NOMO-1 treated with DMSO at 0.1 percent for 48 hours (cell line): Measurements from ENCODE around the gene PCDH9.

Source experiments
- DNase-seq: peaks from one replicate; lab custom pipeline; 2025; ENCODE audit not compliant: unreplicated experiment; lab: John Stamatoyannopoulos, UW

The PCDH9 gene

DNA sequence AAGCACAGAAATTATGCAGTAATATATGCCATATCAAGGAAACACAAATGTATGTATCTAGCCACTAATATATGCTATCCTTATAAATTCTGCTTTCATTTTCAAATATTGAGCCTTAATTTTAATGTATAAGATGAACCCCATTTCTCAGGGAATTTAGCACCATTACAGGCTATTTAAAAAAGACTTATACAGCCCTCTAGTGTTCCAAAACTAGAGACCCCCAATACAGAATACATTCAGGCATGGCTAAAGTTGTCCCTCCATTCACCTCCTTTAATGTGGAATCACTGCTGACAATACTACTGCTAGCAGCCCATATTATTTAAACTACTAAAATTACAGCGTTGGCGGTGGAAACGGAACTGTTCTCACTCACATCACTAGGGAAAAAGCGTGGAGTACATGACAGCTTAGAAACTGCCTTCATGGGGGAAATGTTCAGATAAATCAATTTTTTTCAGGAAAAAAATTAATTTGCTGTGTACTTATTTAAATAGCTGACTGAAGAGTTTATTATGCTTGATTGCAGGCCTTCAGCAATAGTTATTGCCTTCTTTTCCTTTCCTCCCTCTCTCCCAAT, 541.0 kb downstream of the PCDH9 start:
- DNase-seq, result no peak

DNA sequence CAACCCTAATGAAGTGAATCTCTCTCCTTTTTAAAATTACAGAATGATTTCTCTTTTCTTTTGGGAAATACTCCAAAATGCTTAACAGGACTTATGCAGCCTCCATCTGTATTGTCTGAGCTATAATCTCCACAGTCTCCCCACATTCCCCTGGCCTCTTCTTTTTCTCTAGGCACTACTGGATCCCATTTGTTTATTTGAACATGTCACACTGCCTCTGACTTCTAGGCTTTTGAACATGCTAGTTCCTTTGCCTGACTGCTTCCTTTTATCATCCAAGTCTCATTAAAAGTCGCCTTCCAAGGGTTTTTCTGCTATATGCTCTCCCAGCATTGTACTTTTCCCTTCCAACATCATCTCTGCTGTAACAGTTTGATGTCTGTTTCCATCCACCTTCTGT, 548.7 kb downstream of the PCDH9 start:
- DNase-seq, result no peak

DNA sequence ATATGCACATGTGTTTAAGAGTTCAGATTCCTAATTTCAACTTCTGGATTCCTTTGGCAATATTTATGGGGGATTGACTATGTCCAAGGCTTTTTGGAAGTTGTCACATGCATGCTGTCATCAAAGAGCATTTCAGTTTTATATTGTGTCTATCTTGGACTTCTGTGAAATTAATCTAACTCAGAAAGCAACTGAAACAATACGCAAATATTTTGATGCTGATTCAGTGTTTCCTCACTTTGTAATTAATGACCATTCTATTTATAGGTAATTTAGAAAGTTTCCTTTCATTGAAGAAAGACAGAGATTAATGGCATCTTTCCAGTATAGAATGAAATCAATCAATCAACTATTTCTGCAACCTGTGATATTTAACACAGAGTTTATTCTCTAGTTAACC, 550.1 kb downstream of the PCDH9 start:
- DNase-seq, result no peak

DNA sequence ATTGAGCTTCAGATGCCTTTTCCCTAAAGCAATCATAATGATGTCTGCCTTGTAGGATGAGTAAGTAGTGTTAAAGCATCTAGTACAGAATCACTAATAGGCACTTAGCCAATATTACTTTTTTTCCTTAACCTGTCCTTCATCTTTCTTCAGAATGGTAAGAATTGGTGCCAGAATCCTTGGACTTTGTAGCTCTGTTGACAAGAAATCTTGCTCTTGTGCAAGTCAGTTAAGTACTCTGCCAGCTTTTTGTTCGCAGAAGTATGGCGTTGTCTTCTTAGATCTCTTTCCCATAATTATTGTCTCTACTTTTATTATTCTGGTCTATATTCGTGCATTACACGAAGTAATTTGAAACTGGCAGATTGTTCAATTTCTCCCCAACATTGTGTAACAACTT, 554.5 kb downstream of the PCDH9 start:
- DNase-seq, result no peak

DNA sequence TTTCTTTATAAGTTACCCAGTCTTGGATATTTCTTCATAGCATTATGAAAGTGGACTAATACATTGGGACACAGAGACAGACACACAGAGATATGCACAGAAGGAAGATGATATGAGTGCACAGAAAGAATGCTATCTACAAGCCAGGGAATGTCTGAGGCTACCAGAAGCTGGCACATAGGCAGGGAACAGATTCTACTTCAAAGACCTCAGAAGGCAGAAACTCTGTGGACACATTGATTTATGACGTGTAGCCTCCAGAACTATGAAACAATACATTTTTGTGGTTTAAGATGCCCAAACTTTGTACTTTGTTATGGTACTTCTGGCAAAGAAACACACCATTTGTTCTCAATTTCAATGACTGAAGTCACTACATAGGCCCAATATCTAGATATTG, 556.7 kb downstream of the PCDH9 start:
- no peak for DNase-seq

DNA sequence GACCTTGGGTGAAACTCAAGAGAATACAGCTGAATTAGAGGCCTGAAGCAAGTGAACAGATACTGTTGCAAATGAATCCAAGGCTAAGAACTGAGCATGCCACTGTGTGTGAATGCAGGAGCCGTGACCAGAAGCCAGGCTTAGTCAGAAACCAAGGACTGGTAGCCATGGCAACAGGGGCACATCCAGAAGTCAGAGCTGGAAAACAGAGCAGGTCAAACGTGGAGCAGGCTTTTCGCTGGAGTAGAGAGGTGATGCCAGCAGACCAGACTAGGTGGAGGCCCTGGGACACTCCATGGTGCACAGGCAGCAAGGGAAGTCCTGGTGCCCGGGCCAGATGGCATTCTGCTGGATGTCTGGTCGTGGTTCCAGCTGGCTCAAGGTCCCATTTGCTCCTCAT, 564.1 kb downstream of the PCDH9 start:
- no peak for DNase-seq

DNA sequence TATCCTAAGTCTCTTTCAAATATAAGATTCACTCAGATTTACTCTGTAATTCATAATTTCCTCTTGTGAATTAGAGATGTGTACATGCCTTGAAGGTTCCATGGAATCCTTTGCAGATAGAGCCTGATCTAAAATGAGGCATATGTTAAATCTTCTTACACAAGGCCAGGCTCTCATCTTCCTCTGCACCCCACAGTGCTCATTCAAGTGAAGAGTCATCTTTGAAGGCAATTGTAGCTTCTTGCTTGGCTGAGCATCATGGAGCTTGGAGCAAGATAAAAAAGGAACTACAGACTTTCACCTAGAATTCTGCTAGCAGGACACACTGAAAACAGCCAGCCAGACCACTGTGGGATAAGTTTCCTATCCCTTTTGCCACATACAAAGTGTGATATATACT, 566.4 kb downstream of the PCDH9 start:
- DNase-seq, result no peak

DNA sequence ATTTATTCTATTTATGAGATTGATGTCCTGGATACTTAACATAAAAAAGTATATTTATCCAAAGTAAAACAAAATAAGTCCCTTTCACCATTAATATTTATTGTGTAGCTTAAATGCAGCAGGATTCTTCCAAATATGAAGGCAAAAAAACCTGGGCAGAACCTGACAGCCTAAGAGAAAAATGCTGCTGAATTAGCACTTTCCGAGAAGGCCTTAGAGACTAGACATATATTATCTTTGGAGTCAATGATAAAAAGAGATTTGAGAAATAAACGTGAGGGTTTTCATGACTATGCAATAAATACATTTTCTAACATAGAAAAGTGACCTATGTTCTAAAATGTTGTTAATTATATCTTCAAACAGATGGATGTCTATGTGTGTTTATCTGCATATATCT, 566.9 kb downstream of the PCDH9 start:
- no peak for DNase-seq

DNA sequence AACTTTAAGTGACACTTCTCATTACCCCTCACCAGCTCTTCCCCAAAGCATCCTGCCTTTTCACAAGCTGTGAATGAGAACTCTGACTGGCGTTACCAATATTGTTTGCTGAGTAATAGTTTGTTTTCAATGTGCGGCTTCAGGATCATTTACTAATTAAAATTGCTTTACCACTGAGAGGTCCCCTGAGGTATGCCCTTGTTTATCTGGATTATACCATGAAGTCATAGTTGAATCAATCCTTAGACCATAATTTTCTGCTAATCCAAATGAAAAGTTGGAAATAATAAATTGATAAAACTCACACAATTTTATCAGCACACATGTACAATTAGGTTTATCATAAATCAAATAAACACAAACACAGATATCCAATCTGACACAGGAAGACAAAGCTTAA, 568.8 kb downstream of the PCDH9 start:
- no peak for DNase-seq

DNA sequence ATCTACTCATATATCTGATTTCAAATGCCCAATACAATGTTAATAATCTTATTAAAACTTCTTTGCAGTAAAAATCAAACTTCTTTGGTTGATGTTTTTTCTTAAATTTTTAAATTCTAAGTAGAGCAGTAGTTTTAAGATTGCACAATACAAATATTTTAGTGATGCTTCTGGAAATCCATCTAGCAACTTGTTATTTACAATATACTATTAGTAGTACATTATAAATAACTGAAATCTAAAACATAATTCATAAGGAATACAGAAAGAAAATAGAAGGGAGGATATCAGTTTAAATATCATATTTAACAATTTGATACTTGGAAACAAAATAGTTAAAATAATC, 569.7 kb downstream of the PCDH9 start:
- DNase-seq, result no peak

DNA sequence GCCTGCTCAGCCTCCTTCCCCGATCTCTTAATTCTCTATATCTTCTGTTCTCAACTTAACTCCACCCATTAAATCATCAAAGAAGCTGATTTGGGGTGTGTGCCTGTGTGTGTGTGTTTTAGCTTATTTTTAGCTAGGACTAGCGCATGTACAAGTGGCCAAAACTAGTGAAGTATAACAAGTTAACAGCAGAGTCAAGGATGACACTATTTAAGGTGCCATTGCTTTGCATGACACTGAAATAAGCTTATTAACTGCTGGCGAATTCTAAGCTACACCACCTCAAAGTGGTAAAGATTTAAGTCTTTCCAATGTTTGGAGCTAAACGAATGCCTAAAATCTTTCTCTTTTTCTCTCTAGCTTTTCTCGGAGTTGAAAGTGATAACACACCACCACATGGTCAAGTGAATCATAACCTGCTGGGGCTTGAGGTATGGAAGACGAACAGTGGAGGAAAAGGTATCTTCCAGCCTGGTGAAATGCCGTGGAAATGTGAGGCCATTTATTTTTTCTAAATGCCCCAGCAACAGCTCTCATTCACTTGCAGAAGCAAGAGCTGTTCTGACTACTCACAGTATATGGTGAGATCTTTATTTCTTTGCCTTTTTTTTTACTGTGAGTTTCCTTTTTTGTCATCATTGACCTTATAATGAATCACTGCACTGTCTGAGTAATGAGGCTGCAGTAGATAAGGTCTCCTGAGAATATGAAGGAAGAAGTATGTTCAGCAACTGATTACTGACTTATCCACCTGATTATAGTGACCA, 570.3 kb downstream of the PCDH9 start:
- DNase-seq, result no peak

DNA sequence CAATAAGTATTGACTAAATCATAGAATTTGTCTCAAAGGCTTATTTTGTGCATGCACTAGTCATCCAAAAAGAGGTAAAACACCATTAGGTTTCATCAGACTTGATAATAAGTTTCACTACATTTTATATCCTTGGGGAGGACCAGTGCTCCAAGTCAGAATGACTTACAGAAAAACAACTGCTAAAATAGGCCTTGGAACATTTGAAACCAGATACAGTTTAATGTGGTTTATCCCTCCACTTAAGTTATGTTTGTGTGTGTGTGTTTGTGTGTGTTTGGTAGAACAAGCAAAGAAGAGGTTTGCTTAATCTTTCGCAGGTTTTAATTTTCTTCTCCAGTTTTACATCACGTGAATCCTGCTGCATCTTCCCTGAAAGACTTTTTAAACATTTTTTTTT, 570.9 kb downstream of the PCDH9 start:
- no peak for DNase-seq

DNA sequence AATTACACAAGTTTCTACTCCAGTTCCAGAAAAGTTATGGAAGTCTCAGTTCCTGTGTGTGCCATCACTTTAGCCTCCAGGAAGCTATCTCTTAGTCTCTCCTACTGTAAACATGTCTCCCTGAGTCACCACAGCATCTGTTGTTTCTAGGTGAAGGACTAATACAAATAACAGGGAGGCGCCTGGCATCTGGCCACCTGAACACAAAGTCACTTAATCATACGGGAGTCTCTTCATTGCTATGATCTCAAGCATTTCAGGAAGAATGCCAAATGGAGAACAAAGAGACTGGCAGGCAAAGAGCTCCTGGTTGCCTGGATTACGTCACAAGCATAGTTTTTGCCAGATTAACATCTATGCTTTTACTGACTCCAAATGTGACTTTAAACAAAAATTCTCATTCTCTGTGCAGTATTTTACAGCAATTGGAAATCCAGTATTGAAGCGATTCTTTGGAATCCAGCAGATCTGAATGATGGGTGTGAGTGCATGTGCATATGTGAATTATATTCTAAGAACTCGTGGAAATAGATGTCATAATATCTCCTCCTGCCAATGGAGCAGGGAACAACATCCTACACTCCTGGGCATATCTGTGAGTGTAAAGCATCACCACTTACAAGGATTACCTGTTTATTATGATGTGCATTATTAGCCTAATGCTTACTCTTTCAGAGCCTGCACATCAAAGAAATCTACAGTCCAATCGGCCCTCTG, 572.8 kb downstream of the PCDH9 start:
- DNase-seq, result no peak

DNA sequence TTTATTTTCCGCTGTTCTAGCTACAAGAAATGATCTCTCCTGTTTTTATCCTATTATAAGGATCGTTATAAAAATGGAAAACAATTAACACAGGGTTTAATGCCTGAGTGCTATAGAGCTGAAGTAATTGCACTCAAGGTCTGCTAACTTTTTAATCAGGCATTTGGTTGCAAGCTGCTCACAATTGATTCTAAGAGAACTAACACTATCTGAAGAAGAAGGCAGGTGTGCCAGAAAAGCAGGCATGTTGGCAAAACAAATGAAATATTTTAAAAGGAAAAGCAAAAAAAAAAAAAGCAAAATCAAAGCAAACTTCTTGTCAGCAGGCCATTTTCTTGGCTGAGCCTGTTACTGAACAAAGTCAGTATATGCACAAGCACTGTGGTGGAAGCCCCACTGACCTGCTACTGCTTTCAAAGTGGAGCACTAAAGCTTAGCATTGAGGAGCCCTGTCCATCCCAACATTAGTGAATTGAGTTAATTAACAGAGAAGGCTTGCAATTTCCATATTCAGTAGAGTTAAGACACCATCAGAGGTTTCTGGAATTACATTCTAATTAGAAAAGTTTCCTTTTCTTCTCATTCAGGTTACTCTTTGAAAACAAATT, 574.2 kb downstream of the PCDH9 start:
- DNase-seq, result no peak

DNA sequence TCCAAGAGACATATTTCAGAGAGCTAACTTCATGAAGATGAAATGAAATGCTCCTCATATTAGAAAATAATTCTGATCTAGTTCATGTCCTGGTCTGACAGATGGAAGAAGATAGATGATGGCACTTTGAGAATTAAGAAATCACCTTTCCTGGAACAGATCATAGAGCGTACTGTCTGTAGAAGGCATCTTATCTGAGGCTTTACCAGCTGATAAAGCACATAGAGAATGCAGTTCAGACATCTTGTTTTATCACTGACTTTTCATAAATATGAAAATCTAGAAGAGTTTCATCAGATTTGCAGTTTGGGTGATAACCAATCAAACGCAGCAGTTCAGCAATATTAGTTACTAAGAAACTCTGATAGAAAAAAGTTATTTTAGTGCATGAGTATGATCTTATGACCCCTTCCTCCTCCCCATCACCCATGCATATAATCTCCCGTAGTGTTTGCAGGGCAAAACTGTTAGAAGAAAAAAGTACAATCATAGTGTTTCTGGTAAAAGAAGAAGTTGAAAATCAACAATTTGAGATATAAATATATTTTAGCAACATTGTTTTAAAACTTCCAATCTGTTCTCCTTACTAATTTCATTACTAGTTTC, 585.2 kb downstream of the PCDH9 start:
- DNase-seq, result no peak

DNA sequence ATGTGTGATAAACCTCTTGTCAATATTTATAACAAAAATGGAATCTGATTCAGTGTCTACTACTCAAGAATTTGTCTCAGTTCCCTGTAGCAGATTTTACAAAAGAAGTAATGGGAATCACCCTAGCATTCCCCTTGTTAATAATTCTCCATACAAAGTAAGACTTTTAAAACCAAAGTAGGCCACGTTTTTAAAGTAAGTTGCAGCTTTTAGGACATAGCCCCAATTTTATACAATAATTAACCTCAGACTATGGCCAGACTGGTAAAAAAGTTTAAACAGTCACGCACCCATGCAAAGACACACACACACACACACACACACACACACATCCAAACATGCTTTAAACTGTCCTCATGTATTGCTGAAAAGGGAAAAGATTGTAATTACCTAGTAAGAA, 589.9 kb downstream of the PCDH9 start:
- DNase-seq, result no peak

DNA sequence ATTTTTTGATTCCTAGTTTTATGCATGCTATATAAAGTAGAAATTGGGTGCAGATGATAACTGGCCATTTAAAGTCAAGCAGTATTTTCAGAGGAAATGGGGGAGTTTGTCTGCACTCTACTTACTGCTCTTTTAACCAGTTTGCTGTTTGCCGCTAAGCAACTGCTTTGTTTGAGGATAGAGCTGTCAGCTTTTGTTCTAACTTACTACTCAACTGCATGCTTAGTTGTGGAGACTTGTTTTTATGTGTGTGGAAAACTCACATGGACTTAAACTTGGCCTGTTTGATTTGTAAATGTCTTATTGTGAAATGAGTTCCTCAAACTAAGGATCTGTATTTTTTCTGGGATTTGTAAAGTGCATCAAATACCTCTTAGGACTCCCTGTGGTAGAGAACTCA, 591.1 kb downstream of the PCDH9 start:
- DNase-seq, result no peak

DNA sequence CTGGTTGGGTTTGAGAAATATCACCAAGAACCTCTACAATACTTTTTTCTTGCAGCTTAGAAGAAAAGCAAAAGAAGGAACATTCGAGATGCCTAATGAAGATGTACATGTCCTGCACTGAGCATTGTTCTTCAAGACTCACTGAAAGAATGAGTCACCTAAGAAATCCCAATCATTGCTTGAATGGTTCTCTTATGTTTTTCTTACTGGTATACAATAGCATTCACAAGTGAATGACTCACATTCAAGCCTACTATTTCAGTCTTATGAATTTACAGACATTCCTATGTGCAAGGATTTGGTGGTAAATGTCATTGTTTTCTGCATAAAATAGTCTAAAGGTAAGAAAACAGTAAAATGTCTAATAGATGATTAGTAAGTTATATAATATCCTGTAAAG, 594.6 kb downstream of the PCDH9 start:
- DNase-seq, result no peak

DNA sequence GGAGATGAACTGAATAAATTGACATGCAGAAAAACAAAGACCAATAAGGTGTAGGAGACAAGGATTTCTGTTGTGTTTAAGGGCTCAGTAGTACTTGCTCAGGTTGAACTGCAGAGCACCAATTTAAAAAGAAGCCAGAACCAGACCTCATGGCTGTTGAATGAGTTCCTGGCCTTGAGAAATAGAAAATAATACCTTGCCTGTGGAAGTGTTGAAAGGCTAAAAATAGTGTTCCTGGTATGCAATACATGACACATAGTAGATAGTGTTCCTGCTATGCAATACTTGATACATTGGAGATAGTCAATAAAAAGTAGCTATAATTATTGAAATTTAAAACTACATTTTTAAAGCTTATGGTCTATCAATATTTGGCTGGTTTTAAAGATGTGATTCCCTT, 595.8 kb downstream of the PCDH9 start:
- DNase-seq, result no peak

DNA sequence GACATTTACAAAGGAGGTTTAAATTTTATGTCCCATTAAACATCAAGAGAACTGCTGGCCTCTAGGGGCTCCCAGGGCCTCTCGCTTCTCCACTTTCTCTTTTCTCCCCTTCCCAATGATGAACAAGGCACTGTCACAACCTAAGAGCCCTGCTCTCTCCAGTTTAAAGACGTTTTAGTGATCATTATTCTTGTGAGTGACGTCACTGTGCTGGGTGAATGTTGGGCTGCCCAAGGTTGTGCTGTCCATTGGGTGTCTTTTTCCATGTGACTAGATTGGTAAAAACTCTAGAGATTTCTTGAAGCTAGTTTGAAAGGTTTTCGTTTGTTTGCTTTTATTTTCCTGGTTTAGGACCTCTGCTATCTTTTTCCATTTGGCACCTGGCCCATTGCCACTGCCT, 602.6 kb downstream of the PCDH9 start:
- no peak for DNase-seq

DNA sequence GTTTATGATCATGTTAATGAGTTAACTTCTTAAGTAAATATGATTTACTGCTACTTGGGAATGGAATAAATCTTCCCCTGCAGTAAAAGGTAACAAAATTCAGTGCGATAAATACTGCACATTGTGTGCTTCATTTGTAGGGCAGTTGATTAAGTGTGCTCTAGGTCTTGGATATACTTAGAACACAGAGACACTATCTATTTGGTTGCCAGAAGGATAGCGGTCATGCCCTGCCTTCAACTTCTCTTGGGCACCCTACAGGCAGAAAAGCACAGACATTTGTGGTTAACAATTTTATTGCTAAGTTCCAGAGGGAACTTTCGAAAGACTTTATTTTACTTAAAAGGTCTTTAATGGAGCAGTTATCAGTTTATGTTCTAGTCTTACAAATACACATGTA, 605.8 kb downstream of the PCDH9 start:
- DNase-seq, result peak; percentile 6
